ENCODE data around the gene CRACR2B.
A peak's percentile ranks its signal among the peaks of the same experiment; 100 is the strongest.

Gene CRACR2B

DNA sequence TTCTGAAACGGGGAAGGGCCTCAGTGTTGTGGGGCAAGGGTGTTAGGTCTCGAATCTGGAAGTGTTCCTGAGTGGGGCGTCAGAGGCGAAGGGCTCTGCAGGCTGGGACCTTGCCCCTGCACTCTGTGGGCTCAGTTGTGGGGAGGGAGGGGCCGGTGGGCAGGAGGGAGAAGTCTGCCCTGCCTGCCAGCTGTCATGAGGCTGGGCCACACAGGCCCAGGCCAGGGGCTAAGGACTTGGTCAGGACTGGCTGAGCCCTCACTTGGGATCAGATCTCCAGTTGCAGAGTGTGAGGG lies at the start of gene CRACR2B:
CRACR2B (plus strand) TSS at position 23 of the 296 bp plus-strand sequence. CDS start 689 bp downstream, outside the sequence.
- TF ChIP-seq EZH2phosphoT487 (conservative IDR thresholded peaks at IDR 0.05; ENCODE audit: low read length) (no peak), CTCF (IDR thresholded peaks at IDR 0.05; ENCODE audit: insufficient read depth, low read length, poor library complexity, severe bottlenecking) (no peak)
- Histone ChIP-seq H3K9me3 (ENCODE audit: insufficient read depth, low read length) (no peaks in the 10 kb centered on the region), H3K79me2 (ENCODE audit: insufficient read depth, low read length) (no peaks in the 10 kb centered on the region), H3F3A (ENCODE audit: insufficient read depth) (no peaks in the 10 kb centered on the region), H4K20me1 (ENCODE audit: low read depth, low read length) (no peaks in the 10 kb centered on the region), H2AFZ (ENCODE audit: low read depth, low read length, severe bottlenecking) (peak within 1 kb of the TSS; percentile 15), H3K27me3 (ENCODE audit: low read length) (no peaks in the 10 kb centered on the region), H3K4me2 (ENCODE audit: low read depth, low read length, poor library complexity, severe bottlenecking) (peak within 1 kb of the TSS; percentile 47), H3K9ac (ENCODE audit: low read length) (peak within 1 kb of the TSS; percentile 26), H3K9me2 (replicated peaks; ENCODE audit: insufficient read depth, low read length) (no peaks in the 10 kb centered on the region), H3K27ac (ENCODE audit: low read depth, low read length) (no peak within 1 kb of the TSS), H3K4me3 (ENCODE audit: insufficient read depth, low read length, poor library complexity, severe bottlenecking) (peak within 1 kb of the TSS; percentile 36), H3K36me3 (ENCODE audit: low read length) (no peaks in the 10 kb centered on the region)

DNA sequence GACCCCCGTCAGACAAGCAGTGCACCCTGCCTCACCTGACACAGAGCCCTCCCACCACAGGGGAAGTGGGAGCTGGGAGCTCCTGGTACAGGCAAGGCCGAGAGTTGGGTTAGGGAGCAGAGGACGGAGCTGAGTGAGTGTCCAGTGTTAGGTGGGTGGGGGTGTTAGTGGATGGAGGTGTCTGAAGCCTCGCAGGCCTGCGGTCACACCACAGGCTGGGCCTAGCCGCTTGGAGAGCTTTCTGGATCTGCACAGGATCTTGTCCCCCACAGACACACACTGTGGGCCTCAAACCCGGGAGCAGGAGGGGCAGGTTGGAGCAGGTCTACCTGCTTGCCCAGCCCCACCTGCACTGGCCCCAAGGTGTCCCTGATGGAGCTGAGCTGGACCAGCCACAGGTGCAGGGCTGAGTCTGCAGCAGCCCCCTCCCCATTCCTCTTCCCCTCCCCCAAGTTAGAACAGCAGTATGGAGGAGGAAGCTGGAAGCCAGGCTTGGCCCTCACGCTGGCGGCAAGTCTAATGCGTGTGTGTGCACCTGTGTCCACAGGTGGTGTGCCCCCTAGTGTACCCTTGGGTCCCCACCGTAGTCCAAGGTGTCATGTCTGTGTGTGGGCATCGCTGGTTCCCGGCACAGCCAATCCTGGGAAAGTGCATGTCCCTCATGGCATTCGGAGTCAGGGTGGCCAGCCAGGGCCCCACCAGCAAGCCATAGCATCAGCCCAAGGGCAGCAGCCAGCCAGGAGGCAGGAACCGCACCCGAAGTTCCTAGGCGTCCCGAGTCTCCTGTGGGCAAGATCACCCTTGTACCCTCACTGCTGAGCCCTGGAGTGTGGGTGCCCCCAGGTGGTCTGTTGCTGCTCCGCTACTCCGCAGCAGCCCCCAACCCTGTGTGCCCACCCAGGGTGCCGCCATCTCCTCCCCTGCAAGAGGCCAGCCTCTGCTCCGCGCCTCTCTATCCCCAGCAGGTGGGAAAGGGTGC lies 48.5 kb upstream of the CRACR2B start:
- Histone ChIP-seq H3K79me2 (ENCODE audit: insufficient read depth, low read length) (peaks cover 38% of the 10 kb centered on the region), H3K27me3 (ENCODE audit: low read length) (no peaks in the 10 kb centered on the region), H3K4me2 (ENCODE audit: low read depth, low read length, poor library complexity, severe bottlenecking) (peak overlapping the region; percentile 76), H2AFZ (ENCODE audit: low read depth, low read length, severe bottlenecking) (no peak overlapping the region), H4K20me1 (ENCODE audit: low read depth, low read length) (no peaks in the 10 kb centered on the region), H3K9me3 (ENCODE audit: insufficient read depth, low read length) (no peaks in the 10 kb centered on the region), H3F3A (ENCODE audit: insufficient read depth) (0 out of 2 replicates have a peak, but pooled peaks cover under 1% of the 10 kb centered on the region), H3K4me3 (ENCODE audit: insufficient read depth, low read length, poor library complexity, severe bottlenecking) (no peak overlapping the region), H3K27ac (ENCODE audit: low read depth, low read length) (no peak overlapping the region), H3K9ac (ENCODE audit: low read length) (no peak overlapping the region), H3K36me3 (ENCODE audit: low read length) (no peaks in the 10 kb centered on the region), H3K9me2 (replicated peaks; ENCODE audit: insufficient read depth, low read length) (no peaks in the 10 kb centered on the region)
- TF ChIP-seq CTCF (IDR thresholded peaks at IDR 0.05; ENCODE audit: insufficient read depth, low read length, poor library complexity, severe bottlenecking) (no peak), EZH2phosphoT487 (conservative IDR thresholded peaks at IDR 0.05; ENCODE audit: low read length) (no peak)

DNA sequence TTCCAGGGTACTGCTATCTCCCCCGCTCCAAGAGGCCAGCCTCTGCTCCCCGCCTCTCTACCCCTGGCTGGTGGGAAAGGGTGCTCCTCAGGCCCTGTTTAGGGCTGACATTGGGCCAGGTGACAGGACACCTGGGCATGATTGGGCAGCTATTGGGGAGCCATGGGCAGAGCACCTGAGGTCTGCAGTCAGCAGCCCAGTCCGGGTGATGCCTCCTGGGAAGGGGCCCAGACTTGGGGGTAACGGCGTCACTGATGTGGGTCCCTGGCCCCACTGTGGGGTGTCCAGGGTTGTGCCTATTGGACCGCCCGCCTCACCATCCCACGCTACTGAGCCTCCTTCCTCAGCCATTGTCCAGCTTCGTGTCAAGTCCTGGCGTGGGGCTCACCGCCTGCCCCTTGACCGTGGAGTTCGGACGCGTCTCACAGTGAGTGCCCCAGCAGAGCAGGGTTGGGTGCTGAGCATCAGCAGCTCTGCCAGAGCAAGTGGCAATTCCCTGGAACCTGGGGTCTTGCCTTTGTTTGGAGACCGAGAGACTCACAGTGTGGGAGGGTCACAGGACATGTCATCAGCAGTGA lies 47.7 kb upstream of the CRACR2B start:
- H3K79me2 ChIP-seq (ENCODE audit: insufficient read depth, low read length), result peaks cover 30% of the 10 kb centered on the region
- 0 out of 2 replicates have a peak, but pooled peaks cover 2% of the 10 kb centered on the region for H3F3A ChIP-seq (ENCODE audit: insufficient read depth)
- no peaks in the 10 kb centered on the region for H3K27me3 ChIP-seq (ENCODE audit: low read length)
- no peak overlapping the region for H2AFZ ChIP-seq (ENCODE audit: low read depth, low read length, severe bottlenecking)
- no peak overlapping the region for H3K27ac ChIP-seq (ENCODE audit: low read depth, low read length)
- no peak overlapping the region for H3K4me2 ChIP-seq (ENCODE audit: low read depth, low read length, poor library complexity, severe bottlenecking)
- no peaks in the 10 kb centered on the region for H3K9me3 ChIP-seq (ENCODE audit: insufficient read depth, low read length)
- H3K4me3 ChIP-seq (ENCODE audit: insufficient read depth, low read length, poor library complexity, severe bottlenecking), result no peak overlapping the region
- H3K9ac ChIP-seq (ENCODE audit: low read length), result no peak overlapping the region
- no peaks in the 10 kb centered on the region for H3K9me2 ChIP-seq (replicated peaks; ENCODE audit: insufficient read depth, low read length)
- H4K20me1 ChIP-seq (ENCODE audit: low read depth, low read length), result no peaks in the 10 kb centered on the region
- TF ChIP-seq EZH2phosphoT487 (conservative IDR thresholded peaks at IDR 0.05; ENCODE audit: low read length) (no peak), CTCF (IDR thresholded peaks at IDR 0.05; ENCODE audit: insufficient read depth, low read length, poor library complexity, severe bottlenecking) (no peak)
- no peaks in the 10 kb centered on the region for H3K36me3 ChIP-seq (ENCODE audit: low read length)
